Stimulated activated CD4-positive, alpha-beta T cell treated with anti-CD3 and anti-CD28 coated beads, TNF-alpha, amount 100 ng/mL, for 4 hours (primary cell): ENCODE results near the gene ZNF331.
"Not testable (repeated sequence)": the region's sequence is repeated elsewhere in the genome, so short reads cannot be mapped to it uniquely, and the experiment has no call there.

ENCODE experiments used
- DNase-seq, 3 experiments: peaks; one replicate each; pipeline ENCODE4 v3.0.0-alpha.2; 2020; ENCODE audit warnings: low read depth in 3 of 3

ZNF331 gene

GRCh38 chr19:53537521-53538377 lies at the start of gene ZNF331:
TSS of gene ZNF331 (plus strand) at chr19:53538145. CDS start at chr19:53569377, 31,232 bp downstream.
- peak; percentile 71 to 83 (median 83) for DNase-seq

GRCh38 chr19:53492153-53492552 lies 45.8 kb upstream of the ZNF331 start:
- DNase-seq = no peak

GRCh38 chr19:53497311-53498023 lies 40.5 kb upstream of the ZNF331 start:
- not testable (repeated sequence) for DNase-seq

- DNase-seq = not testable (repeated sequence)
These were observed 39.9 kb upstream of the ZNF331 start for GRCh38 chr19:53498024-53498395.

GRCh38 chr19:53503151-53503550 lies 34.8 kb upstream of the ZNF331 start:
- not testable (repeated sequence) for DNase-seq

GRCh38 chr19:53503671-53504364 lies 34.1 kb upstream of the ZNF331 start:
- DNase-seq = not testable (repeated sequence)

- not testable (repeated sequence) for DNase-seq
These were observed 33.6 kb upstream of the ZNF331 start for GRCh38 chr19:53504365-53504703.

GRCh38 chr19:53504885-53505284 lies 33.1 kb upstream of the ZNF331 start:
- DNase-seq = no peak

- no peak for DNase-seq
These were observed 31.2 kb upstream of the ZNF331 start for GRCh38 chr19:53506728-53507127.

GRCh38 chr19:53507523-53508442 lies 30.2 kb upstream of the ZNF331 start:
- DNase-seq = no peak

GRCh38 chr19:53509443-53509842 lies 28.5 kb upstream of the ZNF331 start:
- no peak for DNase-seq

GRCh38 chr19:53509845-53510244 lies 28.1 kb upstream of the ZNF331 start:
- no peak for DNase-seq

- DNase-seq = no peak
These were observed 26.6 kb upstream of the ZNF331 start for GRCh38 chr19:53511357-53511756.

- peak in 2 of 3 experiments; percentile 11 to 19 for DNase-seq
These were observed 26.0 kb upstream of the ZNF331 start for GRCh38 chr19:53511933-53512374.

GRCh38 chr19:53515047-53515446 lies 22.9 kb upstream of the ZNF331 start:
- DNase-seq = not testable (repeated sequence)

- no peak for DNase-seq
These were observed 20.7 kb upstream of the ZNF331 start for GRCh38 chr19:53517114-53517741.

- DNase-seq = no peak
These were observed 19.8 kb upstream of the ZNF331 start for GRCh38 chr19:53518121-53518520.

- DNase-seq = no peak
These were observed 19.2 kb upstream of the ZNF331 start for GRCh38 chr19:53518716-53519115.

GRCh38 chr19:53519446-53519845 lies 18.5 kb upstream of the ZNF331 start:
- DNase-seq = no peak

- DNase-seq = no peak
These were observed 17.8 kb upstream of the ZNF331 start for GRCh38 chr19:53520163-53520546.
